NT2/D1 (cell line): ENCODE data around the gene MPC1.

Source experiments
- YY1 ChIP-seq: IDR thresholded peaks from 2 replicates; pipeline ENCODE4 v1.6.1; 2011; ENCODE audit not compliant: insufficient read length, insufficient read depth
- ZNF274 ChIP-seq: IDR thresholded peaks from 2 replicates; pipeline ENCODE4 v1.6.1; 2011; ENCODE audit warnings: mild to moderate bottlenecking, low read depth, low read length

GRCh38 chr6:166388290-166389004 lies 5.7 kb upstream of the MPC1 start:
- TF ChIP-seq ZNF274: no peak
- TF ChIP-seq YY1: no peak
